ENCODE data around the gene WDR62. TPM values are rescaled to one million over a fixed set of nuclear protein-coding genes. Genes with fewer than 3 reads are reported as not detected.

WDR62 gene
- total RNA-seq, 1 experiment from 2014 or later, result 30.0 TPM

DNA sequence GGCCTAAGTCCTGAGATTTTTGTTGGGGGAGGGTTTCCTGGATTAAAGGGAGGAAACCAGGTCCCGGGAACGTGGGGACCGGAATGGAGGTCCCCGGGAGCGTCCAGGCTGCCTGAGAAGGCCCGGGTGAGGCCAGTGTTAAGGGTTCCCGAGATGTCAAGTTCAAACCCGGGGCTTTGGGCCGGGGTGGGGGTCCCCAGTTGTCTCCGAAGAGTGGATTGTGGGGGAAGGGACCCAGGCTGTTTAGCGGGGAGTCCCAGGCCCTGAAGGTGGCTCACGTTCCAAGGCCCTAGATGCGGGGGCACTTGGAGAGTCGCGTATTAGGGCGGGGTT, 97.3 kb downstream of the WDR62 start:
- Histone ChIP-seq H2AFZ (ENCODE audit: low read length) (no peak overlapping the region), H3K79me1 (ENCODE audit: insufficient read depth, low read depth, low read length, poor library complexity, severe bottlenecking) (no peaks in the 10 kb centered on the region), H4K20me1 (ENCODE audit: control insufficient read depth, insufficient read depth, insufficient read length) (no peaks in the 10 kb centered on the region), H4K5ac (ENCODE audit: insufficient read length, low read depth, low read length) (no peak overlapping the region), H3K9ac (ENCODE audit: extremely low read depth, insufficient read length, low read length) (no peak overlapping the region), H3K4me1 (ENCODE audit: insufficient read depth, low read length) (no peaks in the 10 kb centered on the region), H2BK5ac (ENCODE audit: insufficient read length, low read length) (no peak overlapping the region), H4K91ac (ENCODE audit: insufficient read length, low read depth, low read length) (no peak overlapping the region), H3K9me3 (ENCODE audit: control insufficient read depth, low read depth, low read length) (no peaks in the 10 kb centered on the region), H3K4me2 (ENCODE audit: insufficient read depth, insufficient read length, low read length) (no peak overlapping the region), H4K8ac (replicated peaks; ENCODE audit: insufficient read length, low read depth, low read length) (no peak overlapping the region), H3K4ac (ENCODE audit: low read depth, low read length) (no peak overlapping the region), H2BK15ac (ENCODE audit: low read depth, low read length) (no peak overlapping the region), H2BK12ac (ENCODE audit: insufficient read length, low read depth, low read length) (no peak overlapping the region), H3T11ph (ENCODE audit: low read length) (no peak overlapping the region), H2BK120ac (ENCODE audit: low read depth, low read length, poor library complexity, severe bottlenecking) (no peak overlapping the region), H3K14ac (ENCODE audit: insufficient read depth, low read length) (no peak overlapping the region), H3K79me2 (ENCODE audit: insufficient read depth, low read length) (no peaks in the 10 kb centered on the region), H3K27me3 (ENCODE audit: insufficient read depth, low read length) (no peaks in the 10 kb centered on the region), H2AK5ac (ENCODE audit: insufficient read length, low read length) (no peak overlapping the region), H3K27ac (ENCODE audit: insufficient read length, low read depth, low read length) (no peak overlapping the region), H3K56ac (ENCODE audit: insufficient read length, low read depth, low read length) (no peak overlapping the region), H3K18ac (ENCODE audit: insufficient read length, low read depth, low read length) (no peak overlapping the region), H3K23ac (ENCODE audit: insufficient read length, low read depth, low read length) (no peak overlapping the region), H2BK20ac (ENCODE audit: low read depth, low read length, poor library complexity, severe bottlenecking) (no peak overlapping the region), H3K23me2 (ENCODE audit: insufficient read length, low read depth, low read length, poor library complexity, severe bottlenecking) (no peaks in the 10 kb centered on the region)
- Mint-ChIP-seq H3K4me3 (no peak overlapping the region), H3K9me3 (no peaks in the 10 kb centered on the region), H3K4me1 (peaks cover 19% of the 10 kb centered on the region in 2 experiments), H3K36me3 (ENCODE audit: insufficient read depth in 1 of 3, low read depth in 3 of 3) (peaks cover 33 to 62% (median 55%) of the 10 kb centered on the region in 3 experiments; a peak in 6 of 7 replicates), H3K27ac (no peak overlapping the region), H3K27me3 (ENCODE audit: low read depth) (no peaks in the 10 kb centered on the region)
- TF ChIP-seq CTCF (conservative IDR thresholded peaks at IDR 0.05), result no peak
- no CpG with 5 or more reads among the region's 16 CpGs for WGBS (ENCODE audit: extremely low coverage, insufficient read length, low lambda C conversion rate)
- no peak for DNase-seq

Measured in H9 (cell line).